GM19463 (cell line): ENCODE results near the gene SUB1.

ENCODE experiments used
- ATAC-seq: cut with Tn5 transposase; IDR thresholded peaks from one replicate; pipeline ENCODE4 v1.9.1; 2021; ENCODE audit warnings: mild to moderate bottlenecking, moderate library complexity; ENCODE audit not compliant: unreplicated experiment

SUB1 gene

DNA sequence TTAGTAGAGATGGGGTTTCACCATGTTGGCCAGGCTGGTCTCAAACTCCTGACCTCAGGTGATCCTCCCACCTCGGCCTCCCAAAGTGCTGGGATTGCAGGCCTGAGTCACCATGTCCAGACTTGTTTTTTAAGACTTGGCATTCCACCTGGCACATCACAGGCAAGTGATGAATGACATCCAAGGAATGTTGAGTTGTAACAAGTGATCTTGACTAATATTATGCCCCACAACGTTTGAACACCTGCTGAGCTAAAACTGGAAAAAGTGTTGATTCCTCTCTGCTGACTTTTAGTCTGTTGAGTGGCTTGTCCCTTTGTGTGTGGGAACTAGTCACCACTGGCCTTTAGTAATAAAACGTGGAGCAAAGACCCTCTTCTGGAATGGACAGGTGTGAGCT, 54.6 kb downstream of the SUB1 start:
- ATAC-seq: no peak

DNA sequence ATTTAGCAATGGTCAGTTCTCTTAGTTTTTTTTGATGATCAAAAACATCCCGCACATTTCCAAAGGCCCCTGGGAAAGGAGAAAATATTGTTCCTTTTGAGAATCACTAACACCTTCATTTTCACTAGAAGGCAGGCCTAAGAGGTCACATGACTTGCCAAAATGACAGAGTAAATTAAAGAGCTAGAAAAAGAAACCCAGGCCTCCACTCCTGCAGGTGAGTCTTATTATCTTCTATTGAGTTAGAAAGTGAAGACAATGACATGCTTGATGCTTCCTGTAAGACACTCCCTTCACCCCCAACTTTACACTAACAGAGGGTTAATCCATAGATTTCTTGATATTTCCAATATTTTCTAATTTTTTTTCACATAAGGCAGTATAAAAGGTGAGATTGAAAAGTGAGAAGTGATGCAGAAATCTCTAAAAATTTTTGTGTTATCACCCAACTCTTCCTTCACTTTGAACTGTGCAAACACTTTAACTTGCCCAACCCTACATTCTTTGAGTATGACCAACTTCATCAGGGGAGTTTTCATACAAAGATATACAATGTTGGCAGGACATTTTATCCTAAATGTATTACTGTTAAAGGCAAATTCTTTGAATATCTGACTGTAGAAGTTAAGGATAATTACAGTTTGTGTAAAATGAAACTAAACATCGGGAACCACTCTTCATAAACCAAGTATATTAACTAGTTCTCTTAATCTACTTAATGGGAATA, 57.1 kb downstream of the SUB1 start:
- ATAC-seq: no peak

DNA sequence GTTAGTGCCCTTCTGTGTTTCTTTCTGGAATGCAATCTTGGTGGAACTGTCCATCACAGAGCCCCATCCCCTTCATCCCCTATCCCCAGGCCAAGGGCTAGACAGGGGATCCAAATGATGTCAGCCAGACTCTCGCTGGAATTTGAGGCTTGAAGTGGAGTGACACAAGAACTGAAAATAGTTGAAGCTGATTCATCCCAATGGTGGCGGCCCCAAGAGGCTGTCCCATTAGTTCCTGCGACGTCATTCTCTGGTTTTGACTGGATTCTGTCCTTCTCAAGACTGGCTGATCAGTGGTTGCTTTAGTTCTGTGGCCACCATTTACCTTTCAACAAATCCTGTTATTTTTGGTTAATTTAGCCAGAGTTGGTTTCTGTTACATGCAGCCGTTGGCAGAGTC, 59.9 kb downstream of the SUB1 start:
- ATAC-seq: no peak

DNA sequence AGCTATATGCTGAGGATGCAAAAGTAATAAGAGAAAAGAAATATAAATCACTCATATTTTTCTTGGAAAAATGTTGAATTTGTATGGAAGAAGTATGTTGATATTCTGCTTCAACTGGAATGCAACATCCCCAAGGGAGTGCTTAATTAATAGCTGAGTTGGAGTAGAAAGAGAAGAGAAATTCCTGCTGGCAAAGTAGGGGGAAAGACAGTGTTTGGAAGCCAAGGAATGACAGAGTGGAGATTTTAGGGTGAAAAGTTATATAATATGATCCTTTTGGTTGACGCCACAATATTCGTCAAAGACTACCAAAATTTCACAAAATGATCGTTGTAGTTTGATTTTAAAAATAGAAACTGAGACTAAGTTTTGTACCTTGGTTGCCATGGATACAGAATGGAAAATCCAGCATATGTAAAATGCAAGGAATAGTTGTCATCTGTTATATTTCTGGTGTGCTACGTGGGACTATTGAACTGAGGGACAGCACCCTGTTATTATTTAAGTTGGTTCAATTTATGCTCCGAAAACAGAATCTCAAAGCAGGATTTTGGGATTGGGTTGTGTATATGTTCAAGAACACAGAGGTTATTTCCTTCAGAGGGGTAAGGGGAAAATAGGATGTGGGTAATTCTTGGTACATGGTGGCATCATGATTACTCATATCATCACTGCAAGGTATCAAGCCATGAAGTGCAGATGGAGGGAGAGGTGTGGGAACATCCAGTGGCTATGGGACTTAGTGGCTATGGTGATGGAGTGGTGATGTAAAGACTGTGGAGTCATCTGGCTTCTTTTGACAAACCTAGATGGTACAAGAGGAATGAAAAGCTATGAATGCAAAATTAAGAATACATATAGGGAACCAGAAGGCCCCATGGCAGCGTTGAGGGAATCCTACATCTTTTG, 61.0 kb downstream of the SUB1 start:
- no peak for ATAC-seq

DNA sequence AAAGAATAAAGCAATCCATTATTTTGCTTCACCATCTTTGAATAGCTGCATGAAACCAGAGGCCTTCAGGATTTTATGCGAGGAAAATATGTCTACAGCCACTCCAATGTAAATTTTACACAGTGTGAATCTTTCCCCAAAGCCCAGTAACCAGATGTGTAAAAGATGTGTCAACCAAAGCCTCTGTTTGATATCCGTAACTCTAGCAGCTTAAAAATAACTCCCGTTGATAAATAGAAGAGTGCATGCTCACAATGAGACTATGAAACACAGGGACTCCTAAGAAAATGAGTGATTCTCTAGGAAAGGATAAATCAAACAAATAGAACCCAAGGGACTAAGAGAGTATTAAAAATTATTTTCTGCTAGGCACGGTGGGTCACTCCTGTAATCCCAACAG, 65.7 kb downstream of the SUB1 start:
- ATAC-seq: no peak

DNA sequence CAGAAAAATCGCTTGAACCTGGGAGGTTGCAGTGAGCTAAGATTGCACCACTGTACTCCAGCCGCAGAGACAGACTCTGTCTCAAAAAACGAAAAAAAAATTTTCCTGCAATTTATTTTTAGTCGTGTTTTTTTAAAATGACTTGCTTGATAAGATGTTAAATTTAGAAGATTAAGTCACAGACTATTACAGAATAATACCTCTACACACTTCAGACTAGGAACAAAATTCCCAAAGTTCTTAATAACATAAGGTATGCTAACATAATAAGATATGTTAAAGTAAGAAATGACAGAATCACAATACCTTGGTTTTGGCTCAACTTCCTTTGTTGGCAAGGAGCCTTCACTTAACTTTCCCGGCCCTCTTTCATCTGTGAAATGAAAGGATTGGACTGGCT, 66.3 kb downstream of the SUB1 start:
- ATAC-seq: no peak
